Fibroblast of skin of right biceps (primary cell): ENCODE results near the gene EIF3I.

Source experiments
- DNase-seq: peaks from one replicate; pipeline ENCODE4 v3.0.0-alpha.2; 2013

EIF3I gene

GRCh38 chr1:32221980-32222755, at the start of gene EIF3I, which contains the start of gene TMEM234:
TSS of gene EIF3I (plus strand) at chr1:32222407. CDS start at chr1:32222442, 35 bp downstream.
TSS of gene TMEM234 (minus strand) at chr1:32222353. CDS start at chr1:32222322, 31 bp downstream.
- DNase-seq, result peak; percentile 91

- DNase-seq, result peak; percentile 22
These were observed 49.5 kb upstream of the EIF3I start for GRCh38 chr1:32172621-32173245.

DNA sequence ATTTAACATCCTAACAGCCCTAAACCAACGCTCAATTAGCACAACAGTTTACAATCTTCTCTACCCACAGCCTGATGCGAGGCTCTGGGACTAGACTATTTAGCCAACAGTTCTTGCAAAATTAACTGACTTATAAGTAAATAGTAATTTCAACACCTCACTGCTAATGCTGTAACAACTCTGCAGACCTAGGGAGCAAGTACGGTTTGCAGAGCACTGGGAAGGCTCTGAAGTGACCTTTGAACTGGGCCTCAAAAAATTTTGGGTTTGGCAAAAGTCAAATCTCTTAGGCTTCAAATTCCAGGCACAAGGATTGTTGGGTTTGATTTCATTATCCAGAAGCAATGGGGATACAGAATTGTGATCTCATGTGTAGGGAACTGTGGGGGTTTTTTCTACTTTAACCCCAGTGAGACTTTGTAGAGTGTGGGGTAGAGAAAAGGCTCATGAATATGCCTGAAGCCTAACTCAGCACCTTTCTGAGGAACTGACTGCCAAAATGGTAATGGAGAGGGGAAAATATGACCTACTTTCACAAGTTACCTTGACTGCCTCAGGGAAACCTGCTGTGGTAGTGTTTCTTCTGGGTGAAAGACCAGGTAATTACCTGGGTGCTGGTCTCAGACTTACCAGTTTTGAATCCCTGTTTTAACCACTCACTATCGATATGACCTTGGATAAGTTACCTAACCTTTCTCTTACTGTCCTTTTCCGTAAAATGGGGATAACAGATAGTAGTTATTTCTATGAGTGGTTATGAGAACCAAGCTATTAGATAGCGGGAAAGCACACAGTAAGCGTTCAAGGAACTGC, 43.6 kb upstream of the EIF3I start:
- DNase-seq, result no peak

DNA sequence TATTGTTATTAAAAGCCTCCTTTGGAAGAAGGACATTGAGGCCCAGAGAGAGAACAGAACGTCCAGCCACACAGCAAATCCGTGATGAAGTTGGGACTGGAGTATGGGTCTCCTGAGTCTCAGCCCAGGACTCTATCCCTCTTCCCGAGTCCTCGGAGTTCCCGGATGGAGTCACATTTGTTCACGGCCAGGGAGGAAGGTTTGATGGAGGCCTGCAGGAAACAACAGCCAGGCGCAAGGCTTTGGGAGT, 43.1 kb upstream of the EIF3I start:
- no peak for DNase-seq

- DNase-seq, result peak; percentile 92
These were observed 42.6 kb upstream of the EIF3I start, which contains the start of gene TXLNA for GRCh38 chr1:32179443-32180185. TSS of gene TXLNA (plus strand) at chr1:32179675. CDS start at chr1:32180346, 671 bp downstream.

GRCh38 chr1:32180186-32181060, 41.8 kb upstream of the EIF3I start:
- peak; percentile 46 for DNase-seq

DNA sequence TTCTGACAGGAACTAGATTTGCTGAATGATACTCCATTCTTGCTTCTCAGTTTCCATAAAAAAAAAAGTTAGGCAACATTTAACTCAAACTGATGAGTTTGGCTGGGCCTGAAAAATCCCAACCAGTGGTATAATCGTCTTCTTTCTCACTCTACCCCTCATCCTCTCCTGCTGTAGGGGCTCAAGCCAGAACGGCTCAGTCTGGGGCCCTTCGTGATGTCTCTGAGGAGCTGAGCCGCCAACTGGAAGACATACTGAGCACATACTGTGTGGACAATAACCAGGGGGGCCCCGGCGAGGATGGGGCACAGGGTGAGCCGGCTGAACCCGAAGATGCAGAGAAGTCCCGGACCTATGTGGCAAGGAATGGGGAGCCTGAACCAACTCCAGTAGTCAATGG, 41.1 kb upstream of the EIF3I start:
- DNase-seq, result no peak

GRCh38 chr1:32181563-32181962, 40.6 kb upstream of the EIF3I start:
- no peak for DNase-seq

DNA sequence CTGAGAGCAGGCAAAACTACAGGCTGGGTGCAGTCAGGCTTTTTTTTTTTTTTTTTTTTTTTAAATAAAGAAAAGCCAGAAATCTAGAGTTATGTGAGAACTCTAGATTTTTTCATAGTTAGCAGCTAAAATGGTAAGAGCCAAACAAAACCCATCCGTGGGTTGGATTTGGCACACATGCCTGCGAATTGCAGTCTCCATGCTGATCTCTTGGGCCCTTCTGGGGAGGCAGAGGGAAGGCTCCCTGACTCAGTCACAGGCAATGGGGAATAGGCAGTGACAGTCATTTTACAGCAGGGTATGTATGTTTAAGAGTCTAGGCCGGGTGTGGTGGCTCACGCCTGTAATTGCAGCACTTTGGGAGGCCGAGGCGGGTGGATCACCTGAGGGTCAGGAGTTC, 40.1 kb upstream of the EIF3I start:
- no peak for DNase-seq

DNA sequence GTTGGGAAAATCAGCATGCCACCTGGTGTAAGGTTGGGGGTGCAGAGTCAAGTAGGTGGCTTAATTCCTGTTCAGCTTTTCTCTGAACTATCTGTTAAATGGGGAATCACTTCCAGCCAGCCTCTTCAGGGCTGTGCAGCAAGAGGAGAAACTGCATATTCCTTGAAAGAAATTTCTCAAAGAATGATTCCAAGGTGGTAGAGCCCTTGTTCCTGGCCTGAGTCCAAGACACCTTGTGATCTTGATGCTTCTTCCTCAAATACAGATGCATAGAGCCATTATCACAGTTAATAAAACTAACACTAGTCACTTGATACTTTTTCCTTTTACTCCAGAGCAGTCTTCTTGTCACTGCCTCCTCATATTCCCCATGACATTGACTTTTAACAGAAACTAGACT, 37.6 kb upstream of the EIF3I start:
- no peak for DNase-seq

DNA sequence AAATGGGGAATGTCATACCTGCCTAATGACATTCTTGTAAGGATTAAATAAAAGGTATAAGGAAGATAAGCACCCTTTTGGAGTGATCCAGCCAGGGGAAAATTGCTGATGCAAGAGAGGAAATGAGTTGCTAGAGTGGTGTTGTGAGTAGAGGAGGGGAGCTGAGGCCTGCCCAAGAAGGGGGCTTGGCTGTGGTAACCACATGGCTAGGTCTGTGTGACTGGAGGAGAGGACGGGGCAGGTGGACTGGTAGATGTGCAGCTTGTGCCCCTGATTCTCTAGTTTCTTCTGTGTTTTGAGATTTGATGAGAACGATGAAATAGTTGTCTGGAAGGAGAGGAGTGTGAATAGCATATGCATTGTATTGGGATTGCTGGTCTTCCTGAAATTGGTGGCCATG, 36.1 kb upstream of the EIF3I start:
- peak; percentile 16 for DNase-seq

DNA sequence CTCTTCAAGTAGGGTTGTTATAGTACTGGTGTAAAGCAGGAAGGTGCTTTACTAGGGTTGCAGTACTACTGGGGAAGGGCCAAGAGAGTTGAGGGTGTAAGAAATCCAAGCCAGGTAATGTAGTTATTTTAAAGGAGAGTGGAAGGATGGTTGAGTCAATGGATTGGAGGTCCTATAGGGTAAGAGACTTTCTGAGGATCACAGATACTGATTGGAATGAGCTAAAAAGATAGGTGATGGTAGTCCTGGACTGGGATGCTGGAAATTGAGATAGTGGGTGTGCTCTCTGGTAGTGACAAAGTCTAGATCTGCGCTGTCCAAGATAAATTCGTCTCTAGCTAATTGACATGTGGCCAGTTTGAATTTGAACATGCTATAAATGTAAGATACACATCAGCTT, 35.7 kb upstream of the EIF3I start:
- no peak for DNase-seq

DNA sequence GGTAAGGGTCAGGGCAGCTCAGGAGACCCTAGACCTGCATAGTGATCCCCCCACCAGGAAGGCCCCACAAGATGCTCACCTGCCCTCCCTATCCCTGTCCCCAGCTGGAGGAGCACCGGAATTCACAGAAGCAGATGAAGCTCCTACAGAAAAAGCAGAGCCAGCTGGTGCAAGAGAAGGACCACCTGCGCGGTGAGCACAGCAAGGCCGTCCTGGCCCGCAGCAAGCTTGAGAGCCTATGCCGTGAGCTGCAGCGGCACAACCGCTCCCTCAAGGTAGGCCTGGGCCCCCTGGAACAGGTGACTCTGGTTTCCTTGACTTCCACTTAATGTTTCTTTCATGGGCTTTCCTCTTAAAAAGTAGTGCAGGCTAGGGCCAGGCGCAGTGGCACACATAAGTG, 34.4 kb upstream of the EIF3I start:
- DNase-seq, result no peak

GRCh38 chr1:32192220-32192948, 29.8 kb upstream of the EIF3I start:
- no peak for DNase-seq

DNA sequence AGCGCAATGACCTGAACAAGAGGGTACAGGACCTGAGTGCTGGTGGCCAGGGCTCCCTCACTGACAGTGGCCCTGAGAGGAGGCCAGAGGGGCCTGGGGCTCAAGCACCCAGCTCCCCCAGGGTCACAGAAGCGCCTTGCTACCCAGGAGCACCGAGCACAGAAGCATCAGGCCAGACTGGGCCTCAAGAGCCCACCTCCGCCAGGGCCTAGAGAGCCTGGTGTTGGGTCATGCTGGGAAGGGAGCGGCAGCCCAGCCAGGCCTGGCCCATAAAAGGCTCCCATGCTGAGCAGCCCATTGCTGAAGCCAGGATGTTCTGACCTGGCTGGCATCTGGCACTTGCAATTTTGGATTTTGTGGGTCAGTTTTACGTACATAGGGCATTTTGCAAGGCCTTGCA, 27.2 kb upstream of the EIF3I start:
- no peak for DNase-seq

GRCh38 chr1:32195531-32195930, 26.7 kb upstream of the EIF3I start:
- DNase-seq, result no peak

GRCh38 chr1:32195972-32196823, 26.0 kb upstream of the EIF3I start:
- no peak for DNase-seq

GRCh38 chr1:32197074-32197473, 25.1 kb upstream of the EIF3I start:
- no peak for DNase-seq

DNA sequence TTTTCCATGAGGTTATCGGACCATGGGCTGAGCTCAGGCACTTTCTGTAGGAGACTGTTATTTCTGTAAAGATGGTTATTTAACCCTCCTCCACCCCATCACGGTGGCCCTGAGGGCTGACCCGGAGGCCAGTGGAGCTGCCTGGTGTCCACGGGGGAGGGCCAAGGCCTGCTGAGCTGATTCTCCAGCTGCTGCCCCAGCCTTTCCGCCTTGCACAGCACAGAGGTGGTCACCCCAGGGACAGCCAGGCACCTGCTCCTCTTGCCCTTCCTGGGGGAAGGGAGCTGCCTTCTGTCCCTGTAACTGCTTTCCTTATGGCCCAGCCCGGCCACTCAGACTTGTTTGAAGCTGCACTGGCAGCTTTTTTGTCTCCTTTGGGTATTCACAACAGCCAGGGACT, 24.4 kb upstream of the EIF3I start:
- DNase-seq, result no peak
